Measurements from ENCODE around the gene RPS4Y2.

The RPS4Y2 gene

DNA sequence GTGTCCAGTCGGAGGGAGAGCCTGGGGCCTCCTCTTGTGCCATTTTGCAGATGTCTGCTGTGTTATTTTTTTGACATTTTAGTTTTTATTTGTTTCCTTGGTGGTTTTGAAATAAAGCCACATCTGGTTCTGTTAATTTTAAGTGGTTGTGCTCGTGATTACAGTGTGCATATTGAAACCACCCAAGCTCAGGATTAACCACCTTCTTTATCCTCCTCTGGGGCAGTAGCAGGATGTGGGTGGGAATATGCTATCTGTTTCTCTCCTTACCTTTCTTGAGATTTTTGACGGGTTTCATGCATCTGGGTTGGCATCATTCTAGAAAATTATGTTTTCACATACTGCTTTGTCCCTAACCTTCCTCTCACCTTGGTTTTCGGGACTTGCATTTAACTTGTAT, 20.2 kb downstream of the RPS4Y2 start:
- no peak overlapping the region for H3K4me3 ChIP-seq
- H3K27me3 ChIP-seq = no peaks in the 10 kb centered on the region
- no peak for TF ChIP-seq Cebpa-rat (IDR thresholded peaks at IDR 0.05)
- no peaks in the 10 kb centered on the region for H3K9me3 ChIP-seq
- no peak overlapping the region for H3K4me2 ChIP-seq
- no peaks in the 10 kb centered on the region for H4K20me1 ChIP-seq
- no peak overlapping the region for H3K27ac ChIP-seq
- H3K9ac ChIP-seq = no peak overlapping the region
- H3K4me1 ChIP-seq = no peaks in the 10 kb centered on the region
- H3K36me3 ChIP-seq = no peaks in the 10 kb centered on the region

DNA sequence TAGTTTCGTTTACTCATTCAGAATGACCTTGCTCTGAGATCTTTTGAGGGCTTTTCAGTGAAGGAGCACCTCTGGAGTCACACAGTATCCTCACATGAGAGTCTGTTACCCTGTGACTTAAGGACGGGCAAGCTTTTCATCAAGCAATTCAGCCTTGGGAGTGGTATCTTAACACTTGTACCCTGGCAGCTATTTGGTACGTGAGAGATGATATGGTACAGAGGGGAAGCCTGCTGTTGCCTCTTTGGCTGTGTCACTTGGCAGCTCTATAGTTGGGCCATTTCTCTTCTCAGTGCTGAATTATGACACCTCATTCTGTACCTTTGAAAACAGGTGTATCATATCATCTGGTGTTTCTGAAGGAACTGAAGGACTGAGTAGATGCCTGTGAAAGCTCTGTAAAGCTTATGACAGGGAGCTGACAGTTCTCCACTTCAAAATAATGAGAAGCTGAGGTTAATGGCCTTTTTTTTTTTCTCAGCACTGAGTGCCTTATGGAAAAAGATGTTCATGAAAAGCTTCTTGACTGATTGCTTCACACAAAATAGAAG, 24.3 kb downstream of the RPS4Y2 start:
- Histone ChIP-seq H3K36me3 (no peaks in the 10 kb centered on the region), H3K4me2 (no peak overlapping the region), H3K9me3 (no peaks in the 10 kb centered on the region), H3K4me1 (no peaks in the 10 kb centered on the region), H3K4me3 (no peak overlapping the region), H4K20me1 (no peaks in the 10 kb centered on the region), H3K27ac (no peak overlapping the region), H3K27me3 (no peaks in the 10 kb centered on the region), H3K9ac (no peak overlapping the region)
- TF ChIP-seq Cebpa-rat (IDR thresholded peaks at IDR 0.05) = no peak

DNA sequence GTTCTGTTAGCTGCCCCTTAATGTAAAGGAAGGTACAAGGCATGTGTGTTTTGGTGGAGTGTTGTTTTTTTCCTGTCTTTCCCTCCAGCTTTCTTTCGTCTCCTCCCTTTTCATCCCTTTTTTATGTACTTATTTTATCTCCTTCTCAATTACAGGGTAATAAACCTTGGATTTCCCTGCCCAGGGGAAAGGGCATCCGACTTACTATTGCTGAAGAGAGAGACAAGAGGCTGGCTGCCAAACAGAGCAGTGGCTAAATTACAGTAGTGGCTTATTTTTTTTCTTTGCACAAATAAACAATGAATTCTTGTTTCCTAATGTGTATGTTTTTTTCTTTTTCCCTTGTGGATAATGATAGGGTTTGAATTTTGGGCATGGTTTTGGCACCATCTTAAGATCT, 24.9 kb downstream of the RPS4Y2 start:
- no peak overlapping the region for H3K4me2 ChIP-seq
- H3K36me3 ChIP-seq = no peaks in the 10 kb centered on the region

DNA sequence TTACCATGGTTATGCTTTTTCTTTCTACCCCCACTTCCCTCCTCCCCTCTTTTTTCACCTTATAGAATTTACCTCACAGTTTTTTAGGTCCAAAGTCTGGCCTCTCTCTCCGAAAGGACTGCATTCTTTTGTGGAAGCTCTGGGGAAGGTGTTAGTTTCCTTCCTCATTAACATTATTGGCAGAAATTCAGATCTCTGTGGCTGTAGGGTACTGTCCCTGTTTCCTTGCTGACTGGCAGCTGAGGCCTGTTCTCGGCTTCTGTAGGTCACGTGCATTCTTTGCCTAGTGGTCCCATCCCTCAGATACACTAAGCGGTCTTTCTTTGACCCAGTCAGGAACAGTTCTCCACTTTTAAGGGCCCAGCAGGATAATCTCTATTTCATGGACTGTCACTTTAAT, 25.5 kb downstream of the RPS4Y2 start:
- Histone ChIP-seq H4K20me1 (no peaks in the 10 kb centered on the region), H3K4me2 (no peak overlapping the region), H3K4me1 (no peaks in the 10 kb centered on the region), H3K9me3 (no peaks in the 10 kb centered on the region), H3K27ac (no peak overlapping the region), H3K27me3 (no peaks in the 10 kb centered on the region), H3K4me3 (no peak overlapping the region), H3K9ac (no peak overlapping the region), H3K36me3 (no peaks in the 10 kb centered on the region)
- no peak for TF ChIP-seq Cebpa-rat (IDR thresholded peaks at IDR 0.05)

More for the DNA sequence above, 24.9 kb downstream of the RPS4Y2 start:
- Histone ChIP-seq H3K4me1 (no peaks in the 10 kb centered on the region), H3K9ac (no peak overlapping the region), H3K4me3 (no peak overlapping the region), H3K27me3 (no peaks in the 10 kb centered on the region), H4K20me1 (no peaks in the 10 kb centered on the region), H3K27ac (no peak overlapping the region), H3K9me3 (no peaks in the 10 kb centered on the region)
- no peak for TF ChIP-seq Cebpa-rat (IDR thresholded peaks at IDR 0.05)

DNA sequence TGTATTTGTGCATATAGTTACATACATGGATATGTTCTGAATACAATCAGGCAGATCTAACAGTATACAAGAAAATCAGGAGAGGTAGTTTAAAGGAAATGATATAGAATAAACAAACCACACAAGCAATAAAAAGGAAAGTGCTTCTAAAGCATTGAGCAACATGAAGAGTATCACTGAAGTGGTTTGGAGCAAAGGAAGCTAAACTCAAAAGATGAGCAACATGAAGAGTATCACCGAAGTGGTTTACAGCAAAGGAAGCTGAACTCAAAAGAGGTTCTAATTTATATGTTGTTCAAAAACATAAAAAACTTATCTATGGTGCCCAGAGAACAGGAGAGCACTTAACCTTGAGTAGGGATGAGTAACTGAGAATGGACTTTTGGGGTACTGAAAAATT, 29.1 kb downstream of the RPS4Y2 start:
- H3K4me2 ChIP-seq = no peak overlapping the region
- H3K27ac ChIP-seq = no peak overlapping the region
- TF ChIP-seq Cebpa-rat (IDR thresholded peaks at IDR 0.05) = no peak
- H4K20me1 ChIP-seq = no peaks in the 10 kb centered on the region
- no peak overlapping the region for H3K9ac ChIP-seq
- H3K27me3 ChIP-seq = no peaks in the 10 kb centered on the region
- H3K36me3 ChIP-seq = no peaks in the 10 kb centered on the region
- no peaks in the 10 kb centered on the region for H3K9me3 ChIP-seq
- H3K4me1 ChIP-seq = no peaks in the 10 kb centered on the region
- no peak overlapping the region for H3K4me3 ChIP-seq

DNA sequence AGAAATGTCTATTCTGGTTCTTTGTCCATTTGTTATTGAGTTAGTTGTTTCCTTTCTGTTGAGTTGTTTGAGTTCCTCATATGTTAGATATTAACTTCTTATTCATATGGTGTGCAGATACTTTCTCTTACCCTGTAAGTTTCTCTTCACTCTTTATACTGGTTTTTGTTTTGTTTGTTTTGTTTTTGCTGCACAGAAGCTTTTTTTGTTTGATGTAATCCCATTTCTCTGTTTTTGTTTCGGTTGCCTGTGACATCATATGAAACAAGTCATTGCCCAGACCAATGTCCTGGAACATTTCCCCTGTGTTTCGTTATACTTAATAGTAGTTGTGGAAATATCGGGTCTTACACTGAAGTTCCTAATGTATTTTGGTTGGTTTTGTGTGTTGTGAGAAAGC, 31.2 kb downstream of the RPS4Y2 start:
- Histone ChIP-seq H4K20me1 (no peaks in the 10 kb centered on the region), H3K27me3 (no peaks in the 10 kb centered on the region), H3K9me3 (no peaks in the 10 kb centered on the region), H3K4me1 (no peaks in the 10 kb centered on the region), H3K36me3 (no peaks in the 10 kb centered on the region), H3K27ac (no peak overlapping the region), H3K9ac (no peak overlapping the region), H3K4me3 (no peak overlapping the region), H3K4me2 (no peak overlapping the region)
- TF ChIP-seq Cebpa-rat (IDR thresholded peaks at IDR 0.05) = no peak

DNA sequence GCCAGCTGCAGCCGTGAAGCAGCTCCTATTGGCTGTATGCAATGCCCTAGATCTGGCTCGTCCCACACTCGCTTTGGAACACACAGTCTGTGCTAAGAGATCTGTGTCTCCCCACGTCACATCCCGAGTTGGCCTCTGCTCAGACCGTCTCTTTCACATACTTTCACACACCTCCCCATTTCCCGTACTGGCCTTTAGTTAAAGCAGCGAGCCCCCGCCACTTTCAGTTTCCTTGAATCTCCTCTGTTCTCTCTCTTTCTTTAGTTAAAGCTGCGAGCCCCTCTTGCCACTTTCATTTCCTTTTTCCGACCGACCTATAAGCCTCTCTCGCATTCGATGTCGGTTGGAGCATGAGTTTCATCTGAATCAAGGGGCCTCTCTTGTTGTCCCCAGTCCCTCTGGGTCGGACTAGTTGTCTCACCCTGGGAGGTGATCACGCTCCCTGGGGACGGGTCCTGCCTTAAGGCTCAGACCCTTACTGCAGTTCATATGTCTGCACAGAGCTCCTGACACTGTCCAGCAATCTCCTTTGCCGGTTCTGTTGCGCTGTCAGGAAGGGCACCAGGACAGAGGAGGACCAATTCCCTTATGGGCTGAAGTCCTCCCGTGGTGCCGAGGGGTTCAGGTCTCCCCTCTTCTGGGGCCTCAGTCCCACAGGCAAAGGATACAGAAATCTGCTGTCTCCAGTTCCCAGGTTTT, 42.6 kb downstream of the RPS4Y2 start:
- H3K36me3 ChIP-seq = no peaks in the 10 kb centered on the region
- no peak overlapping the region for H3K4me2 ChIP-seq
- no peak overlapping the region for H3K9ac ChIP-seq
- H3K4me1 ChIP-seq = no peaks in the 10 kb centered on the region
- H4K20me1 ChIP-seq = no peaks in the 10 kb centered on the region
- no peak for TF ChIP-seq Cebpa-rat (IDR thresholded peaks at IDR 0.05)
- no peak overlapping the region for H3K4me3 ChIP-seq
- no peak overlapping the region for H3K27ac ChIP-seq
- no peaks in the 10 kb centered on the region for H3K9me3 ChIP-seq
- no peaks in the 10 kb centered on the region for H3K27me3 ChIP-seq

DNA sequence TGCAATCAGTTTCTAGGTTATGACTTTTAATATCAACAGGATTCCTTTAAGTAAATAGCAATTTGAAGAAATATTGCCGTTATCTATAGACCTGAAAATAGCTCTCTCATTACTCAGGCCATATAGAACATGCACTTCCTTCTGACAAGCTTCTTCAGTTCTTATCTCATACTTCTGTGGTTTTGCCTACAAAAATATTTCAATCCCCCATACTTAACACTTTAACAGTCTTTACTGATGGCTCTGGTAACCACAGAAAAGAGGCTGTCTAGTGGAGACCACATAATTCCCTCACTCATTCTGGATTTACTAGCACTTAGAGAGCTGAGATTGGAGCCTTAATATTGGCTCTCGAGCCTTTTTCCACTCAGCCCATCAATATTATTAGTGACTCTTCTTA, 46.8 kb downstream of the RPS4Y2 start:
- no peak for TF ChIP-seq Cebpa-rat (IDR thresholded peaks at IDR 0.05)
- Histone ChIP-seq H3K9me3 (no peaks in the 10 kb centered on the region), H3K4me2 (no peak overlapping the region), H3K27me3 (no peaks in the 10 kb centered on the region), H3K4me1 (no peaks in the 10 kb centered on the region), H3K36me3 (no peaks in the 10 kb centered on the region), H3K4me3 (no peak overlapping the region), H4K20me1 (no peaks in the 10 kb centered on the region), H3K9ac (no peak overlapping the region), H3K27ac (no peak overlapping the region)

DNA sequence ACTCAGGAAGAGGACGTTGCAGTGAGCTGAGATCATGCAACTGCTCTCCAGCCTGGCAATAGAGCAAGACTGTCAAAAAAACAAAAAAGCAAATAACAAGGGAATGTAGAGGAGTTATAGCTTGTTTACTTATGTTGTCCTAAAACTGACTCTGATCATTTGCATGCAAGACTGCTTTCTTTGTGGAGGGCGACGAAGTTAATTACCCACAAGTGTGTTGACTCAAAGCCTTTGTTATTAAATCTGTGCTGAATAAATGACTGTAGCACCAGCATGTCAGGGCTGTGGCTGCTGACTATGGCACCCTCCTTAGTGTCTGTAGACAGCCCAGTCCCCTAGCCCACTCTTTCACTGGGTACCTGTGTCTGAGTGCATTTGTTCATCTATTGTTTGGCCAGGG, 50.3 kb downstream of the RPS4Y2 start:
- Histone ChIP-seq H4K20me1 (no peaks in the 10 kb centered on the region), H3K27me3 (no peaks in the 10 kb centered on the region), H3K4me1 (no peaks in the 10 kb centered on the region), H3K9ac (no peak overlapping the region), H3K4me3 (no peak overlapping the region), H3K9me3 (no peaks in the 10 kb centered on the region), H3K4me2 (no peak overlapping the region), H3K36me3 (no peaks in the 10 kb centered on the region), H3K27ac (no peak overlapping the region)
- TF ChIP-seq Cebpa-rat (IDR thresholded peaks at IDR 0.05) = no peak

DNA sequence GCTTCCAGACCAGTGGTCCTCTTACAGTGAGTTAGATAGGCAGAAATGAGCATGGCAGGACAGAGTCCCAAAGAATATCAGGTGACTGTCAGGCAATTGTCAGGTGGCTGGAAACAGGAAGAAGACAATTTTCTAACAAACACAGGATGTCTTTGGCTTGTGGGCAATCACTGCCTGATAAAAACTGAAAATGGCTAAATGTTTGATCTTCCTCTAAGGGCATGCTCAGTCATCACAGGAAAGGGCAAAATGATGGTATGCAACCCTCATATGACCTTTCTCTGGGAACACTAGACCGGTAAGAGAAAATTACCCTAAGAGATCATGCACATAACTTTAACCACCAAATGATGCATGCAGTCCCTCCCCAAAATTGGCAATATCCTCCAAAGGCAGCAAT, 57.6 kb downstream of the RPS4Y2 start:
- H3K27me3 ChIP-seq = no peaks in the 10 kb centered on the region
- TF ChIP-seq Cebpa-rat (IDR thresholded peaks at IDR 0.05) = no peak
- H3K27ac ChIP-seq = no peak overlapping the region
- no peak overlapping the region for H3K4me2 ChIP-seq
- H3K4me3 ChIP-seq = no peak overlapping the region
- H3K4me1 ChIP-seq = no peaks in the 10 kb centered on the region
- H3K9ac ChIP-seq = no peak overlapping the region
- no peaks in the 10 kb centered on the region for H4K20me1 ChIP-seq
- H3K36me3 ChIP-seq = no peaks in the 10 kb centered on the region
- no peaks in the 10 kb centered on the region for H3K9me3 ChIP-seq

DNA sequence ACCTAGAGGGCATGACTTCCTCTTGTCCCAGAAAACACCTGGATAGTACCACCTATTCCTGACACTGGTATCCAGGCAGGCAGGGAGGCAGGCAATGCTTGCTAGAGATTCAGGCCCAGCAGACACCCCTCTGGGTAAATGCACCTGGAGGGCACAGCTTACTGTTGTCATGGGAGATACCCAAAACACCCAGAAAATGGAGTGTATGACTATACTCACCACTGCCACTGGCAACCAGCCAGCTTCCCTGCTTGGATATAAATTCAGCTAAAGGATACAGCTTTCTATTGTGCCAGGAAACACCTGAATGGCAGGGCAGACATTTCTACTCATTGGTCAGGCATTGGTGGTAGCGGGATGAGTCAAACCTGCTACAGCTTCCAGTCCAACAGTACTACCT, 58.9 kb downstream of the RPS4Y2 start:
- H3K27me3 ChIP-seq = no peaks in the 10 kb centered on the region
- no peaks in the 10 kb centered on the region for H3K36me3 ChIP-seq
- H3K4me1 ChIP-seq = no peaks in the 10 kb centered on the region
- no peaks in the 10 kb centered on the region for H4K20me1 ChIP-seq
- no peak overlapping the region for H3K4me2 ChIP-seq
- no peaks in the 10 kb centered on the region for H3K9me3 ChIP-seq
- H3K4me3 ChIP-seq = no peak overlapping the region
- H3K9ac ChIP-seq = no peak overlapping the region
- no peak for TF ChIP-seq Cebpa-rat (IDR thresholded peaks at IDR 0.05)
- H3K27ac ChIP-seq = no peak overlapping the region
